GM18511 (cell line): ENCODE data around the gene E2F8.

Experiments
- ATAC-seq: cut with Tn5 transposase; IDR thresholded peaks from one replicate; pipeline ENCODE4 v1.9.1; 2021; ENCODE audit warnings: mild to moderate bottlenecking, moderate library complexity; ENCODE audit not compliant: unreplicated experiment

The E2F8 gene

GRCh38 chr11:19220903-19221724 lies 19.6 kb downstream of the E2F8 start:
- ATAC-seq, result no peak

- ATAC-seq, result no peak
These were observed 21.8 kb downstream of the E2F8 start for GRCh38 chr11:19218786-19219460.

GRCh38 chr11:19218216-19218615 lies 22.5 kb downstream of the E2F8 start:
- no peak for ATAC-seq

- ATAC-seq, result no peak
These were observed 23.9 kb downstream of the E2F8 start for GRCh38 chr11:19216709-19217374.

- ATAC-seq, result no peak
These were observed 24.7 kb downstream of the E2F8 start for GRCh38 chr11:19216021-19216420.

- no peak for ATAC-seq
These were observed 31.0 kb downstream of the E2F8 start for GRCh38 chr11:19209617-19210370.

- ATAC-seq, result no peak
These were observed 31.7 kb downstream of the E2F8 start for GRCh38 chr11:19208959-19209546.

- ATAC-seq, result no peak
These were observed 32.6 kb downstream of the E2F8 start for GRCh38 chr11:19208181-19208580.

GRCh38 chr11:19204836-19205235 lies 35.9 kb downstream of the E2F8 start:
- ATAC-seq, result no peak

- no peak for ATAC-seq
These were observed 38.8 kb downstream of the E2F8 start, which contains the start of gene CSRP3 for GRCh38 chr11:19201737-19202605. Gene CSRP3 (minus strand): TSS chr11:19201983. CDS start chr11:19192448, 9,535 bp downstream.

GRCh38 chr11:19200410-19201201 lies 40.1 kb downstream of the E2F8 start:
- ATAC-seq, result peak; percentile 50

GRCh38 chr11:19199771-19200170 lies 41.0 kb downstream of the E2F8 start:
- ATAC-seq, result no peak

- no peak for ATAC-seq
These were observed 41.7 kb downstream of the E2F8 start for GRCh38 chr11:19199048-19199447.

- no peak for ATAC-seq
These were observed 44.3 kb downstream of the E2F8 start for GRCh38 chr11:19196432-19196831.

- ATAC-seq, result no peak
These were observed 46.0 kb downstream of the E2F8 start for GRCh38 chr11:19194620-19195308.

GRCh38 chr11:19193916-19194315 lies 46.8 kb downstream of the E2F8 start:
- ATAC-seq, result no peak

- no peak for ATAC-seq
These were observed 49.1 kb downstream of the E2F8 start for GRCh38 chr11:19191530-19192169.

- ATAC-seq, result no peak
These were observed 52.9 kb downstream of the E2F8 start for GRCh38 chr11:19187833-19188258.
